Spleen (tissue), 13 donors: ENCODE measurements around the gene DHH. TPM values are rescaled to one million over a fixed set of nuclear protein-coding genes. Genes with fewer than 3 reads are reported as not detected.

Experiments used
- DNase-seq: peaks from one replicate; pipeline ENCODE4 v3.0.0-alpha.2; 2020
- H3K27ac ChIP-seq, 8 donors: fragments of 200-600 bp; sonication (generic) in 7 of 8; 1 replicate in 4 of 8; 2 replicates in 4 of 8; pipeline versions ENCODE4 v1.5.0 to v1.8.0; 2016 to 2021; ENCODE audit warnings: inconsistent platforms in 4 of 8, mild to moderate bottlenecking in 4 of 8, moderate library complexity in 1 of 8
- H3K27me3 ChIP-seq, 7 donors: fragments of 200-600 bp; sonication (generic) in 6 of 7; replicated peaks in 1 of 7; 1 replicate in 4 of 7; 2 replicates in 3 of 7; pipeline versions ENCODE4 v1.5.0 to v1.8.0; 2016 to 2021; ENCODE audit warnings: inconsistent platforms in 3 of 7, mild to moderate bottlenecking in 1 of 7
- H3K36me3 ChIP-seq, 6 donors: fragments of 200-600 bp; sonication (generic) in 5 of 6; 1 replicate in 4 of 6; 2 replicates in 2 of 6; pipeline versions ENCODE4 v1.5.0 to v1.8.0; 2016 to 2021; ENCODE audit warnings: inconsistent platforms in 2 of 6
- H3K4me1 ChIP-seq, 6 donors: fragments of 200-600 bp; sonication (generic) in 5 of 6; 1 replicate in 3 of 6; 2 replicates in 3 of 6; pipeline versions ENCODE4 v1.5.0 to v1.8.0; 2016 to 2021; ENCODE audit warnings: inconsistent platforms in 3 of 6
- H3K4me3 ChIP-seq, 8 donors: fragments of 200-600 bp; sonication (generic) in 7 of 8; 1 replicate in 4 of 8; 2 replicates in 4 of 8; pipeline versions ENCODE4 v1.5.0 to v1.8.0; 2016 to 2021; ENCODE audit warnings: inconsistent platforms in 4 of 8, mild to moderate bottlenecking in 4 of 8, moderate library complexity in 2 of 8
- H3K9me3 ChIP-seq, 8 donors: fragments of 200-600 bp; sonication (generic) in 7 of 8; 1 replicate in 4 of 8; 2 replicates in 4 of 8; pipeline versions ENCODE4 v1.5.0 to v1.8.0; 2016 to 2021; ENCODE audit warnings: inconsistent platforms in 4 of 8
- CTCF ChIP-seq, 11 experiments: fragments of 200-600 bp in 7 of 11; fragments of 450-650 bp in 4 of 11; sonication (generic) in 4 of 11; IDR thresholded peaks in 8 of 11; conservative IDR thresholded peaks in 3 of 11; 1 replicate in 7 of 11; 2 replicates in 4 of 11; pipeline versions ENCODE4 v1.4.0 to v1.8.0; 2016 to 2021; ENCODE audit warnings: antibody characterized with exemption in 11 of 11, inconsistent platforms in 4 of 11, mild to moderate bottlenecking in 1 of 11
- POLR2A ChIP-seq, 3 donors: fragments of 450-650 bp; IDR thresholded peaks; one replicate each; pipeline ENCODE4 v1.5.1; 2017; ENCODE audit warnings: antibody characterized with exemption in 3 of 3, mild to moderate bottlenecking in 1 of 3
- POLR2AphosphoS5 ChIP-seq, 3 donors: sonication (generic); formaldehyde crosslinking; IDR thresholded peaks; one replicate each; pipeline ENCODE4 v1.5.1; 2017; ENCODE audit warnings: antibody characterized with exemption in 3 of 3
- WGBS, 5 donors: extraction: QIAGEN DNeasy Blood & Tissue Kit in 3 of 5; methylation state at CpG; one replicate each; pipeline versions ENCODE4 v1.1.5 to v1.1.7; 2013 to 2018; 5-methylcytosine and 5-hydroxymethylcytosine counted together
- intact Hi-C: fragments of 100-400 bp; cut with DNase I; formaldehyde crosslinking; loops from one replicate; pipeline ENCODE4 v1.15.0; 2023; ENCODE audit warnings: low total_unique reads
- long read RNA-seq, 2 donors: transcript quantifications; one replicate each; lab custom pipeline, GENCODE V29; 2026
- polyA plus RNA-seq, 3 donors: library from polyadenylated mRNA; stranded (reverse); fragments of 200-250 nt; gene quantifications; one replicate each; pipeline ENCODE4 v1.2.1, GENCODE V29; 2013
- total RNA-seq, 7 donors: library from RNA; depleted of rRNA in 3 of 7; stranded (reverse); fragments of >200 nt in 3 of 7; fragmentation: NEBNext Ultra II Directional in 4 of 7; extraction: Animal tissue kit (Norgen Biotek cat#: 25700) in 4 of 7; gene quantifications; one replicate each; pipeline versions ENCODE4 v1.1.0 to v1.2.1, GENCODE V29; 2016 to 2021
- donor health status: healthy with polysubstance abuse.
- donor health status: DM: no; HTN: no; CAD: no; lungs with moderate emphysema.
- donor health status: DM: no; HTN: no; CAD: no.
- donor health status: Bipolar disorder and iron deficiency.
- donor health status: healthy.
- donor health status: DM: no; HTN: no; CAD: no.
- donor health status: DM: yes; HTN: yes; CAD: no.

The DHH gene
- total RNA-seq (1 to 10 TPM in 3 of 7 donors, under 1 TPM in 4; 0.33 to 2.6 (median 0.79) TPM), polyA plus RNA-seq (under 1 TPM; 0.09 to 0.74 (median 0.59) TPM)
- long read RNA-seq, donor 1, result 0 reads
- long read RNA-seq, donor 2, result 0 reads

- DNase-seq, result peak; percentile 77
- WGBS, 5 donors, result 3 to 4% (median 3%) methylated on average over 17 to 49 of the region's 49 CpGs
- intact Hi-C loops, result no loop called here
- Histone ChIP-seq H3K9me3 (no peaks in the 10 kb centered on the region), H3K36me3 (peaks cover 0 to 42% (median 25%) of the 10 kb centered on the region in 6 donors), H3K27ac (peak within 1 kb of the TSS in 1 of 8 donors; percentile 1), H3K4me1 (peaks cover 45 to 61% (median 56%) of the 10 kb centered on the region in 6 donors), H3K27me3 (peaks cover 3 to 58% (median 55%) of the 10 kb centered on the region in 7 donors), H3K4me3 (peak within 1 kb of the TSS in 6 of 8 donors; percentile 1 to 56 (median 22))
- TF ChIP-seq POLR2A (IDR thresholded peaks at IDR 0.05) (no peak), POLR2AphosphoS5 (IDR thresholded peaks at IDR 0.05) (peak in 2 of 3 donors; percentile 42 to 78)
Measured at GRCh38 chr12:49094160-49094974, at the start of gene DHH. Gene DHH, minus strand, starts transcription at chr12:49094801. Its CDS starts 289 bp downstream, at chr12:49094512.

- no peak for TF ChIP-seq CTCF (IDR thresholded peaks at IDR 0.05 in 8 of 11, conservative IDR thresholded peaks at IDR 0.05 in 3 of 11)
- TF ChIP-seq POLR2A (IDR thresholded peaks at IDR 0.05), result no peak
- TF ChIP-seq POLR2AphosphoS5 (IDR thresholded peaks at IDR 0.05), result no peak
- intact Hi-C loops, result no loop called here
- Histone ChIP-seq H3K4me3 (no peak overlapping the region), H3K27ac (no peak overlapping the region), H3K36me3 (no peaks in the 10 kb centered on the region), H3K27me3 (no peaks in the 10 kb centered on the region), H3K9me3 (no peaks in the 10 kb centered on the region), H3K4me1 (no peaks in the 10 kb centered on the region)
- 88 to 94% (median 92%) methylated on average over 2 of the region's 2 CpGs for WGBS, 5 donors
- no peak for DNase-seq
Measured at GRCh38 chr12:49144384-49144783, 49.8 kb upstream of the DHH start.

- Histone ChIP-seq H3K9me3 (no peaks in the 10 kb centered on the region), H3K4me3 (no peak overlapping the region), H3K36me3 (no peaks in the 10 kb centered on the region), H3K27me3 (no peaks in the 10 kb centered on the region), H3K27ac (no peak overlapping the region), H3K4me1 (peaks cover 0 to 3% (median 0%) of the 10 kb centered on the region in 6 donors)
- 87 to 98% (median 93%) methylated on average over 2 of the region's 2 CpGs for WGBS, 5 donors
- intact Hi-C loops, result no loop called here
- TF ChIP-seq POLR2A (IDR thresholded peaks at IDR 0.05) (no peak), CTCF (IDR thresholded peaks at IDR 0.05 in 8 of 11, conservative IDR thresholded peaks at IDR 0.05 in 3 of 11) (no peak), POLR2AphosphoS5 (IDR thresholded peaks at IDR 0.05) (no peak)
- DNase-seq, result no peak
Measured at GRCh38 chr12:49138999-49139398, 44.4 kb upstream of the DHH start.

- Histone ChIP-seq H3K4me3 (no peak overlapping the region), H3K27me3 (no peaks in the 10 kb centered on the region), H3K27ac (no peak overlapping the region), H3K9me3 (no peaks in the 10 kb centered on the region), H3K4me1 (peaks cover 0 to 7% (median 3%) of the 10 kb centered on the region in 6 donors), H3K36me3 (no peaks in the 10 kb centered on the region)
- DNase-seq, result no peak
- TF ChIP-seq POLR2A (IDR thresholded peaks at IDR 0.05) (no peak), CTCF (IDR thresholded peaks at IDR 0.05 in 8 of 11, conservative IDR thresholded peaks at IDR 0.05 in 3 of 11) (no peak), POLR2AphosphoS5 (IDR thresholded peaks at IDR 0.05) (no peak)
- intact Hi-C loops, result no loop called here
- 54 to 67% (median 61%) methylated on average over 2 of the region's 2 CpGs for WGBS, 5 donors
Measured at GRCh38 chr12:49138587-49138986, 44.0 kb upstream of the DHH start.
